Measurements from ENCODE around the gene HFE. TPM values are rescaled to one million over a fixed set of nuclear protein-coding genes. Genes with fewer than 3 reads are reported as not detected.
"Not testable (repeated sequence)": the region's sequence is repeated elsewhere in the genome, so short reads cannot be mapped to it uniquely, and the experiment has no call there.

HFE gene
- total RNA-seq, 4 donors from 2014 or later, result 5.3 to 10.7 (median 8.8) TPM

- DNase-seq (ENCODE audit: low spot score), result no peak
- ATAC-seq (ENCODE audit: low FRiP score), result no peak
- no peak for TF ChIP-seq CTCF (IDR thresholded peaks at IDR 0.05)
These were observed 30.5 kb upstream of the HFE start for GRCh38 chr6:26056583-26057350.

- no peak for TF ChIP-seq CTCF (IDR thresholded peaks at IDR 0.05)
- ATAC-seq (ENCODE audit: low FRiP score) (no peak), DNase-seq (ENCODE audit: low spot score) (no peak)
These were observed 29.3 kb upstream of the HFE start for GRCh38 chr6:26057899-26058298.

- ATAC-seq (ENCODE audit: low FRiP score); DNase-seq (ENCODE audit: low spot score): not testable (repeated sequence)
These were observed 28.7 kb upstream of the HFE start for GRCh38 chr6:26058477-26059033.

- no peak for ATAC-seq (ENCODE audit: low FRiP score)
- no peak for TF ChIP-seq CTCF (IDR thresholded peaks at IDR 0.05)
These were observed 27.3 kb upstream of the HFE start for GRCh38 chr6:26059941-26060340.

GRCh38 chr6:26064619-26065257 lies 22.5 kb upstream of the HFE start:
- DNase-seq (ENCODE audit: low spot score) (no peak), ATAC-seq (ENCODE audit: low FRiP score) (peak; percentile 33)
- peak in 1 of 3 donors; percentile 54 for TF ChIP-seq CTCF (IDR thresholded peaks at IDR 0.05)

More at GRCh38 chr6:26059941-26060340, 27.3 kb upstream of the HFE start:
- no peak for DNase-seq (ENCODE audit: low spot score)

- DNase-seq (ENCODE audit: low spot score) (no peak), ATAC-seq (ENCODE audit: low FRiP score) (peak; percentile 93)
- peak in 2 of 3 donors; percentile 58 to 84 for TF ChIP-seq CTCF (IDR thresholded peaks at IDR 0.05)
These were observed 21.3 kb upstream of the HFE start for GRCh38 chr6:26065952-26066380.

- ATAC-seq (ENCODE audit: low FRiP score), result no peak
- no peak for DNase-seq (ENCODE audit: low spot score)
- no peak for TF ChIP-seq CTCF (IDR thresholded peaks at IDR 0.05)
These were observed 19.9 kb upstream of the HFE start for GRCh38 chr6:26067367-26067766.

Data from omental fat pad (tissue), 4 donors.